AML-193 (cell line): ENCODE results near the gene SPAG9.

Experiments used
- DNase-seq, 2 experiments: peaks; one replicate each; lab custom pipeline; 2025; lab: John Stamatoyannopoulos, UW

SPAG9 gene

GRCh38 chr17:50917418-50917743, 203.3 kb downstream of the SPAG9 start:
- no peak for DNase-seq

DNA sequence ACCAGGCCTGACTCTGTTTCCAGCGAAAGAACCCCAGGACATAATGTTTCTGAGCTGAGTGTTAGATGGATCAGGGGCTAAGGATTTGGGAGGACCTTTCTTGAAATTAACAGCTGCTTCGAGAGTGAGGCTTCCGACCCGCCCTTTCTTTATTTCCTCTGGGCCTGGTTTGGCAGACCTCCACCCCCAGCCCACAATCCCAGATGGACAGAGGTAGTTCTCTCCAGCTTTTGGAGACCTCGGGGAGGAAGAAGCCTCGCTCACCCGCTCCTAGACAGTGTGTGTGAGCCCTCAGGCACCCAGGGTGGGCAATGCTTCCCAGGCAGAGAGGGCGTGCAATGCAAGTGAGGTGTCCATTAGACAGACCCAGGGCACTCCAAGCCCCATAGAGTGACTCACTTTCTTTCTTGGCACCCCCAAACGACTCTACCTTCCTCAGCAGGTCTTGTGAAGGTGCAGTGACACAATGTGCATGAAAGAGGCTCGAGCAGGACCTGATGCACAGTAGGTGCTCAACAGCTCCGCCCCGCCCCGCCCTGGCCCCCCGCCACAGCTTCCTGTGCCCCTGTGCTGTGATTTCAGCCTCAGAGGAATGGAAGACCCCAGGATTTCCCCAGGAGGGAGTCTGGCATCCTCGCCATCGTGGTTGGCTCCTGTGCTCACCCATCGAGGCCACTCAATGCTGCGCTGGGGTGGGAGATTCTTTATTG, 203.8 kb downstream of the SPAG9 start:
- DNase-seq = no peak

DNA sequence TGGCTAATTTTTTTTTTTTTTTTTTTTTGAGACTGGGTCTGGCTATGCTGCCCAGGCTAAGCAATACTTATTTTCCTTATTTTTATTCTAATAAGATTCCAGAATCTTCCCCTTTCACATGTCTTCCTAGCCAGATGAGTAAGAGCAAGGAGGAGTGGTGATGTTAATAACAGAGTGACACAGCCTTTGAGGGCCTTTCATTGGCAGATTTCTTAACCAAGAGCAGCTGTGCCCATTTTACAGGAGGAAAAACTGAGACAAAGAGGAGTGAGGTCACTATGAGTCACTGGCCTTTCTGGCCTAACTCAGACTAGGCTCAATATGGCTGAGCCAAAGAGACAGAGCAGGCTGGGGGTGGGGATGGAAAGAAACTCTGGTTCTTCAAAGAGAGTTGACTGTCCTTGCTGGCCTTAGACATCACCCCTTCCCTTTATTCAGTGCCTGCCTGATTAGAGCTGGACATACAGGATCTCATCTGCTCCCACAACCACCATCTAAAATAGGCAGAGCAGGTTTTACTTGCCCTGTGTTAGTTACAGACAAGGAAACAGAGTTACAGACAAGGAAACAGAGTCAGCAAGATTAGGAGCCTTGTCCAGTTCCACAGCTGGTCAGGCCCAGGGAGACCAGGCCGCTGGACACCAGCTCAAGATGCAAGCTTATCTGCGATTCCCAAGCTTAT, 204.5 kb downstream of the SPAG9 start:
- DNase-seq = no peak

- DNase-seq = no peak
Measured at GRCh38 chr17:50914505-50915063, 206.1 kb downstream of the SPAG9 start.

DNA sequence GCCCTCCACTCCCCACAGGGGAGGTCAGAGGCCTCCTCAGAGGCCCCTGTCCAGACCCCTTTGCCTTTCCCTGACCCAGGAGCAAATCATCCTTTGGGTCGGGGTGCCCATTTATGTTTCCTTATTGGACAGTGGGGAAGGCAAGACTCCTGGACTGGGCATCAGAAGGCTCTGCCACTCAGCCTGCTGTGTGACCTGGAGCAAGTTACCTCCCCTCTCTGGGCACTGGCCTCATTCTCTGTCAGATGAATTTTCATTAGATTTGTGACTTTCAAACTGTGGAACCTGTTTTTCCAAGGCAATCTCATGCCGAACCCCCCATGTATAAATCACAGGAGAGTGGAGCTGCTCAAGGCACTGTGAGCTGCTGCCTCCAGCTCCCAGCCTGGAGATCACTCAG, 207.5 kb downstream of the SPAG9 start:
- DNase-seq = no peak
